ENCODE measurements around the gene SHOX.

SHOX gene

DNA sequence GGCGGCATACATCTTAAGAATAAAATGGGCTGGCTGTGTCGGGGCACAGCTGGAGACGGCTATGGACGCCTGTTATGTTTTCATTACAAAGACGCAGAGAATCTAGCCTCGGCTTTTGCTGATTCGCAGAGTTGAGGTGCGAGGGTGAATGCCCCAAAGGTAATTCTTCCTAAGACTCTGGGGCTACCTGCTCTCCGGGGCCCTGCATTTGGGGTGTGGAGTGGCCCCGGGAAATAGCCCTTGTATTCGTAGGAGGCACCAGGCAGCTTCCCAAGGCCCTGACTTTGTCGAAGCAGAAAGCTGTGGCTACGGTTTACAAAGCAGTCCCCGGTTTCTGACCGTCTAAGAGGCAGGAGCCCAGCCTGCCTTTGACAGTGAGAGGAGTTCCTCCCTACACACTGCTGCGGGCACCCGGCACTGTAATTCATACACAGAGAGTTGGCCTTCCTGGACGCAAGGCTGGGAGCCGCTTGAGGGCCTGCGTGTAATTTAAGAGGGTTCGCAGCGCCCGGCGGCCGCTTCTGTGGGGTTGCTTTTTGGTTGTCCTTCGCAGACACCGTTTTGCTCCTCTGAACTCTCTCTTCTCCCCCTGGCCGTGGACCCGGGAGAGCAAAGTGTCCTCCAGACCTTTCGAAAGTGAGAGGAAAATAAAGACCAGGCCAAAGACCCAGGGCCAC lies 1.9 kb downstream of the SHOX start:
- ATAC-seq (ENCODE audit: low read depth), result 0 out of 3 replicates have a peak, but pooled peaks have one; percentile 21
- DNase-seq (ENCODE audit: low spot score), result no peak
- H3K4me1 ChIP-seq (ENCODE audit: insufficient read depth, poor library complexity, severe bottlenecking), result no peaks in the 10 kb centered on the region
- no peaks in the 10 kb centered on the region for H3K9me3 ChIP-seq (ENCODE audit: severe bottlenecking)
- H3K36me3 ChIP-seq (ENCODE audit: low read depth), result no peaks in the 10 kb centered on the region
- H3K27ac ChIP-seq (ENCODE audit: poor library complexity, severe bottlenecking), result no peak overlapping the region
- TF ChIP-seq, protein P1, sequence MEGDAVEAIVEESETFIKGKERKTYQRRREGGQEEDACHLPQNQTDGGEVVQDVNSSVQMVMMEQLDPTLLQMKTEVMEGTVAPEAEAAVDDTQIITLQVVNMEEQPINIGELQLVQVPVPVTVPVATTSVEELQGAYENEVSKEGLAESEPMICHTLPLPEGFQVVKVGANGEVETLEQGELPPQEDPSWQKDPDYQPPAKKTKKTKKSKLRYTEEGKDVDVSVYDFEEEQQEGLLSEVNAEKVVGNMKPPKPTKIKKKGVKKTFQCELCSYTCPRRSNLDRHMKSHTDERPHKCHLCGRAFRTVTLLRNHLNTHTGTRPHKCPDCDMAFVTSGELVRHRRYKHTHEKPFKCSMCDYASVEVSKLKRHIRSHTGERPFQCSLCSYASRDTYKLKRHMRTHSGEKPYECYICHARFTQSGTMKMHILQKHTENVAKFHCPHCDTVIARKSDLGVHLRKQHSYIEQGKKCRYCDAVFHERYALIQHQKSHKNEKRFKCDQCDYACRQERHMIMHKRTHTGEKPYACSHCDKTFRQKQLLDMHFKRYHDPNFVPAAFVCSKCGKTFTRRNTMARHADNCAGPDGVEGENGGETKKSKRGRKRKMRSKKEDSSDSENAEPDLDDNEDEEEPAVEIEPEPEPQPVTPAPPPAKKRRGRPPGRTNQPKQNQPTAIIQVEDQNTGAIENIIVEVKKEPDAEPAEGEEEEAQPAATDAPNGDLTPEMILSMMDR (IDR thresholded peaks at IDR 0.05; ENCODE audit: poor library complexity, severe bottlenecking), result no peak
- H3K4me3 ChIP-seq (ENCODE audit: severe bottlenecking), result no peak overlapping the region
- H3K27me3 ChIP-seq (ENCODE audit: insufficient read depth, poor library complexity, severe bottlenecking), result peaks cover 80% of the 10 kb centered on the region

DNA sequence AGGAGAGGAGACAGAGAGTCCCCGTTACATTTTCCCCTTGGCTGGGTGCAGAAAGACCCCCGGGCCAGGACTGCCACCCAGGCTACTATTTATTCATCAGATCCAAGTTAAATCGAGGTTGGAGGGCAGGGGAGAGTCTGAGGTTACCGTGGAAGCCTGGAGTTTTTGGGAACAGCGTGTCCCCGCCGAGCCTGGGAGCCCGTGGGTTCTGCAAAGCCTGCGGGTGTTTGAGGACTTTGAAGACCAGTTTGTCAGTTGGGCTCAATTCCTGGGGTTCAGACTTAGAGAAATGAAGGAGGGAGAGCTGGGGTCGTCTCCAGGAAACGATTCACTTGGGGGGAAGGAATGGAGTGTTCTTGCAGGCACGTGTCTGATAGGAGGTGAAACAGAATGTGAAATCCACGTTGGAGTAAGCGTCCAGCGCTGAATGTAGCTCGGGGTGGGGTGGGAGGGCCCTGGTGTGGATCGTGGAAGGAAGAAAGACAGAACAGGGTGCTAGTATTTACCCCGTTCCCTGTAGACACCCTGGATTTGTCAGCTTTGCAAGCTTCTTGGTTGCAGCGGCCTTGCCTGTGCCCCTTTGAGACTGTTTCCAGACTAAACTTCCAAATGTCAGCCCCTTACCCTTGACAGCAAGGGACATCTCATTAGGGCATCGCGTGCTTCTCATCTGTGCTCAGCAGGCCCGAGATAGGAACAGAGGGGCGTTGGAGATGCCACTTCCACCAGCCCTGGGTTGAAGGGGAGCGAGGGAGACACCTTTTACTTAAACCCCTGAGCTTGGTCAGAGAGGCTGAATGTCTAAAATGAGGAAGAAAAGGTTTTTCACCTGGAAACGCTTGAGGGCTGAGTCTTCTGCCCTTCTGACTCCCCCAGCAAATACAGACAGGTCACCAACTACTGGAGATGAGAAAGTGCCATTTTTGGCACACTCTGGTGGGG lies 2.7 kb downstream of the SHOX start:
- peaks cover 86% of the 10 kb centered on the region for H3K27me3 ChIP-seq (ENCODE audit: insufficient read depth, poor library complexity, severe bottlenecking)
- TF ChIP-seq, protein P1 (IDR thresholded peaks at IDR 0.05; ENCODE audit: poor library complexity, severe bottlenecking), result no peak
- DNase-seq (ENCODE audit: low spot score) (no peak), ATAC-seq (ENCODE audit: low read depth) (no peak)
- no peak overlapping the region for H3K27ac ChIP-seq (ENCODE audit: poor library complexity, severe bottlenecking)
- no peaks in the 10 kb centered on the region for H3K36me3 ChIP-seq (ENCODE audit: low read depth)
- no peak overlapping the region for H3K4me3 ChIP-seq (ENCODE audit: severe bottlenecking)
- no peaks in the 10 kb centered on the region for H3K4me1 ChIP-seq (ENCODE audit: insufficient read depth, poor library complexity, severe bottlenecking)
- H3K9me3 ChIP-seq (ENCODE audit: severe bottlenecking), result no peaks in the 10 kb centered on the region

DNA sequence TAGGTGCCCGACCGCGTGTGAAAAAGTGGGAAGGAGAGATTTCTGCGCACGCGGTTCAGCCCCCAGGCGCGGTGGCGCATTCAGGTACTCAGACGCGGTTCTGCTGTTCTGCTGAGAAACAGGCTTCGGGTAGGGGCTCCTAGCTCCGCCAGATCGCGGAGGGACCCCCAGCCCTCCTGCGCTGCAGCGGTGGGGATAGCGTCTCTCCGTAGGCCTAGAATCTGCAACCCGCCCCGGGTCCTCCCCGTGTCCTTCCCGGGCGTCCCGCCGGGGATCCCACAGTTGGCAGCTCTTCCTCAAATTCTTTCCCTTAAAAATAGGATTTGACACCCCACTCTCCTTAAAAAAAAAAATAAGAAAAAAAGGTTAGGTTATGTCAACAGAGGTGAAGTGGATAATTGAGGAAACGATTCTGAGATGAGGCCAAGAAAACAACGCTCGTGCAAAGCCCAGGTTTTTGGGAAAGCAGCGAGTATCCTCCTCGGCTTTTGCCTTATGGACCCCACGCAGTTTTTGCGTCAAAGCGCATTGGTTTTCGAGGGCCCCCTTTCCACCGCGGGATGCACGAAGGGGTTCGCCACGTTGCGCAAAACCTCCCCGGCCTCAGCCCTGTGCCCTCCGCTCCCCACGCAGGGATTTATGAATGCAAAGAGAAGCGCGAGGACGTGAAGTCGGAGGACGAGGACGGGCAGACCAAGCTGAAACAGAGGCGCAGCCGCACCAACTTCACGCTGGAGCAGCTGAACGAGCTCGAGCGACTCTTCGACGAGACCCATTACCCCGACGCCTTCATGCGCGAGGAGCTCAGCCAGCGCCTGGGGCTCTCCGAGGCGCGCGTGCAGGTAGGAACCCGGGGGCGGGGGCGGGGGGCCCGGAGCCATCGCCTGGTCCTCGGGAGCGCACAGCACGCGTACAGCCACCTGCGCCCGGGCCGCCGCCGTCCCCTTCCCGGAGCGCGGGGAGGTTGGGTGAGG lies 3.7 kb downstream of the SHOX start:
- DNase-seq (ENCODE audit: low spot score) (no peak), ATAC-seq (ENCODE audit: low read depth) (no peak)
- H3K9me3 ChIP-seq (ENCODE audit: severe bottlenecking), result no peaks in the 10 kb centered on the region
- H3K27me3 ChIP-seq (ENCODE audit: insufficient read depth, poor library complexity, severe bottlenecking), result peaks cover 94% of the 10 kb centered on the region
- no peak overlapping the region for H3K27ac ChIP-seq (ENCODE audit: poor library complexity, severe bottlenecking)
- H3K4me3 ChIP-seq (ENCODE audit: severe bottlenecking), result no peak overlapping the region
- H3K4me1 ChIP-seq (ENCODE audit: insufficient read depth, poor library complexity, severe bottlenecking), result no peaks in the 10 kb centered on the region
- TF ChIP-seq, protein P1 (IDR thresholded peaks at IDR 0.05; ENCODE audit: poor library complexity, severe bottlenecking), result no peak
- no peaks in the 10 kb centered on the region for H3K36me3 ChIP-seq (ENCODE audit: low read depth)

DNA sequence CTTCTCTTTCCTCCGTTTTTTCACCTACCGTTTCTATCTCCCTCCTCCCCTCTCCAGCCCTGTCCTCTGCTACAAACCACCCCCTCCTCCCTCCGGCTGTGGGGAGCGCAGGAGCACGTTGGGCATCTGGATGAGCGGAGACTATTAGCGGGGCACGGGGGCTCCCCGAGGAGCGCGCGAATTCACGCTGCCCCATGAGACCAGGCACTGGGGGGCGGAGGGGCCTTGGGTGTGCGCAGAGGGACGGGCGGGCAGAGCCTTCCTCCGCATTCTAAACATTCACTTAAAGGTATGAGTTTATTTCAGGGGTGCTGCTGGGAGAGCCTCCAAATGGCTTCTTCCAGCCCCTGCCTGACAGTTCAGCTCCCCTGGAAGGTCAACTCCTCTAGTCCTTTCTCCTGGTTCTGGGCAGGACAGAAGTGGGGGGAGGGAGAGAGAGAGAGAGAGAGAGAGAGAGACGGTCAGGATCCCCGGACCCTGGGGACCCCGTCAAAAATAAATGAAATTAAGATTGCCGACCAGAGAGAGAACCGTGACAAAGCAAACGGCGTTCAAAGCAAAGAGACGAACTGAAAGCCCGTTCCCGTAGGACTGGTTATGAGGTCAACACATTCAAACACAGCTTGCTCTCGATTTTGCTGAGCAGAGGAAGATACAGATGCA lies 5.0 kb downstream of the SHOX start:
- no peaks in the 10 kb centered on the region for H3K4me1 ChIP-seq (ENCODE audit: insufficient read depth, poor library complexity, severe bottlenecking)
- H3K9me3 ChIP-seq (ENCODE audit: severe bottlenecking), result no peaks in the 10 kb centered on the region
- TF ChIP-seq, protein P1 (IDR thresholded peaks at IDR 0.05; ENCODE audit: poor library complexity, severe bottlenecking), result no peak
- no peak for ATAC-seq (ENCODE audit: low read depth)
- H3K36me3 ChIP-seq (ENCODE audit: low read depth), result no peaks in the 10 kb centered on the region
- H3K27me3 ChIP-seq (ENCODE audit: insufficient read depth, poor library complexity, severe bottlenecking), result peaks cover 94% of the 10 kb centered on the region
- no peak for DNase-seq (ENCODE audit: low spot score)
- no peak overlapping the region for H3K4me3 ChIP-seq (ENCODE audit: severe bottlenecking)
- no peak overlapping the region for H3K27ac ChIP-seq (ENCODE audit: poor library complexity, severe bottlenecking)

Data from RWPE2 (cell line).